ENCODE results near the gene FAM83F.

FAM83F gene

DNA sequence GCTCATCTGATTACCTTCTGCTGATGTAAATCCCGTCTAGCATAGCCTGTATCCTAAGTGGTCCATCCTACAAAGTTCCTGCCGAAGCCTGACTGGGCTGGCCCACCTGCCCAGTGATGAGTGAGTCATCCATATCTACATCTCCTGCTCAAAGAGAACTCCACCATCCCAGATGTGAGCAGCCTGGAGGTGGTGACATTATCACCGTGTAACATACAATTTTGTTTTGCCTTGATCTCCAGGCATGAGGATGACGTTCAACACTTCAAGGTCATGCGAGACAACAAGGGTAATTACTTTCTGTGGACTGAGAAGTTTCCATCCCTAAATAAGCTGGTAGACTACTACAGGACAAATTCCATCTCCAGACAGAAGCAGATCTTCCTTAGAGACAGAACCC is 29.0 kb upstream of the FAM83F start:
- in situ Hi-C loops (cut with MboI; ENCODE audit: low sequenced_read_pairs) = no loop called here

GRCh38 chr22:39966470-39966869 is 28.3 kb upstream of the FAM83F start:
- in situ Hi-C loops (cut with MboI; ENCODE audit: low sequenced_read_pairs) = no loop called here

GRCh38 chr22:39967103-39967829 is 27.5 kb upstream of the FAM83F start:
- in situ Hi-C loops (cut with MboI; ENCODE audit: low sequenced_read_pairs) = no loop called here

DNA sequence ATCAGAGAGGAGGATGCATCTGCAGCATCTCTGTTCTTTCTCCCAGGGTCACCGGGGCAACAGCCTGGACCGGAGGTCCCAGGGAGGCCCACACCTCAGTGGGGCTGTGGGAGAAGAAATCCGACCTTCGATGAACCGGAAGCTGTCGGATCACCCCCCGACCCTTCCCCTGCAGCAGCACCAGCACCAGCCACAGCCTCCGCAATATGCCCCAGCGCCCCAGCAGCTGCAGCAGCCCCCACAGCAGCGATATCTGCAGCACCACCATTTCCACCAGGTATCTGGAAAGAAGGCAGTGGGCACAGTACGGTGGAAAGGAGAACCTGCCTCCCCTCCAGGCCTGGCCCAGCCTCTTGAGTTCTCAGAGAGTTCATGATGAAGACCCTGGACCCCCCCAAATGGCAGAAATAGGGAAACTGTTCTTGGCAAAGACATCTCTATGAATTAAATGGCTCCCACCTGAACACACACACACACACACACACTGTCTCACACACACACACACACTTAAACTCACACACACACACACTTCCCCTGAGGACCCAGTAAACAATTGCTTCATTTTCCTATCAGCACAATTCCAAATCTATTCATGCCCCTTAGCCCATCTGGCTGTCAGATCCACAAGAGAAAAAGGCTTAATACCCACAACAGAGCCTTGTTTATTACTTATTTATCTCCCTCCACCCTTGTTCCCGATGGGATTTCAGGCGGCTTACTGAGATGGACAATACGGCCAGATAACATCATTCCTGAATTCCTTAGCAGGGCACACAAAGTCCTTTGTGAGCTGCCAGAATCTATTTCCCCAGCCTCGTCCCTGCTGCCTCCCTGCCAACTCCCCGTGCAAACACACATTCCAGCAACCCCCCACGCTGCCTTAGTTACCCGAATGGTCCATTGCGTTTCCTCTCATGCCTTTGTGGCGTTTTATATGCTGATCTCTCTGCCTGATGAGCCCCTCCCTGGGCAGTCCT is 26.5 kb upstream of the FAM83F start:
- in situ Hi-C loops (cut with MboI; ENCODE audit: low sequenced_read_pairs) = no loop called here

GRCh38 chr22:39970742-39971141 is 24.0 kb upstream of the FAM83F start:
- in situ Hi-C loops (cut with MboI; ENCODE audit: low sequenced_read_pairs) = no loop called here

GRCh38 chr22:39972641-39973040 is 22.1 kb upstream of the FAM83F start:
- in situ Hi-C loops (cut with MboI; ENCODE audit: low sequenced_read_pairs) = no loop called here

DNA sequence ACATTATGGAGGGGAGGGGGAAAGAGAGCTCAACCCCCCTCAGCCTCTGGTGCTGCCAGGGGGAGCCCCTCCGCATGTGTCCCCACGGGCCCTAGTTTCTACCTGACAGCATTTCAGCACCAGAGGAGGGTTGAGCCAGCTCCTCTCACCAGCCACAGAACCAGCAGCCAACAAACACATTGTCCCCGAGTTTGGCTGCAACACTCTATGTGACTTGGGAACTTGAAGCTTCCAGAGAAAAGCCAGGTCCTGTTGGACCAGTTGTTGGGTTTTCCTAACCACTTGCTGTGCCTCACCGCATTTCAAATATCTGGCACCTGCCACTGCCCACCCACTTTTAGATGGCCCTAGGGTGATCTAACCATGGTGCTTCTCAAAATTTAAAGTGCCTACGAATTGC is 21.1 kb upstream of the FAM83F start:
- in situ Hi-C loops (cut with MboI; ENCODE audit: low sequenced_read_pairs) = no loop called here

DNA sequence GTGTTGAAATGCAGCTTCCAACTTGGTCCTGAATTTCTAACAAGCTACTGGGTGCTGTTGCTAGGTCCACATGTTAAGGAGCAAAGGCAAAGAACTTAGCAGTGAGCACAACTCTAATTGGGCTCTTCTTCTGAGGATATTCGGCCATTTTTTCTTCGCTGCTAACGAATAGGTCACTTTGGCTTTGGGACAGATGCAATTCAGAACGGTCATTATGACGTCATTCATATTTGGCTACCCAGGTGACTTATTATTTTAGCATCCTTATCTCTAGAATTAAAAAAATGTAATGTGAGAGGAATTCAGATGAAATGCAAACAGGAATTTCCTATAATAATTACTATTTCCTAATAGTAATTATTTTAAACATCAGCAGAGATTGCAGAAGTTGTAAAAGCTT is 20.7 kb upstream of the FAM83F start:
- in situ Hi-C loops (cut with MboI; ENCODE audit: low sequenced_read_pairs) = no loop called here

- in situ Hi-C loops (cut with MboI; ENCODE audit: low sequenced_read_pairs) = no loop called here
Measured at GRCh38 chr22:39979048-39979447, 15.7 kb upstream of the FAM83F start.

- in situ Hi-C loops (cut with MboI; ENCODE audit: low sequenced_read_pairs) = no loop called here
Measured at GRCh38 chr22:39979458-39979857, 15.3 kb upstream of the FAM83F start.

GRCh38 chr22:39980596-39980995 is 14.2 kb upstream of the FAM83F start:
- in situ Hi-C loops (cut with MboI; ENCODE audit: low sequenced_read_pairs) = no loop called here

GRCh38 chr22:39983346-39983745 is 11.4 kb upstream of the FAM83F start:
- in situ Hi-C loops (cut with MboI; ENCODE audit: low sequenced_read_pairs) = no loop called here

DNA sequence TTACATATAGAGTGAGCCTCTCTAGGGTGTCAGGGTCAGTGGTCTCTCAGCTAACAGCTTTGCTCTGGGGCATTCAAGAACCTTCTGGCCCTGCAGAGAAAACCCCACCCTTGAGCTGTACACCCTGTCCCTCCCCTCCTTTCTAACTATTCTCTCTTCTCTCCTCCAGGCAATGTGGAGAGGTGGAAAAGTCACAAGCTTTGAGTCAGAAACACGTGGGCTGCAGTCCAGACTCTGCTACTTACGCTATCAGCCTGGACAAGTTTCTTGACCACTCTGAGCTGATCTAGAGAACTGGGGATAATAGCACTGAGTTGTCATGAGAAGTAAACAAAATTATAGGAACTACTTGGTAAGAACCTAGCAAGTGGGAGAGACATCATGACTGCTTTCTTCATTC is 10.7 kb upstream of the FAM83F start:
- in situ Hi-C loops (cut with MboI; ENCODE audit: low sequenced_read_pairs) = no loop called here

GRCh38 chr22:39984746-39985145 is 10.0 kb upstream of the FAM83F start:
- in situ Hi-C loops (cut with MboI; ENCODE audit: low sequenced_read_pairs) = no loop called here

DNA sequence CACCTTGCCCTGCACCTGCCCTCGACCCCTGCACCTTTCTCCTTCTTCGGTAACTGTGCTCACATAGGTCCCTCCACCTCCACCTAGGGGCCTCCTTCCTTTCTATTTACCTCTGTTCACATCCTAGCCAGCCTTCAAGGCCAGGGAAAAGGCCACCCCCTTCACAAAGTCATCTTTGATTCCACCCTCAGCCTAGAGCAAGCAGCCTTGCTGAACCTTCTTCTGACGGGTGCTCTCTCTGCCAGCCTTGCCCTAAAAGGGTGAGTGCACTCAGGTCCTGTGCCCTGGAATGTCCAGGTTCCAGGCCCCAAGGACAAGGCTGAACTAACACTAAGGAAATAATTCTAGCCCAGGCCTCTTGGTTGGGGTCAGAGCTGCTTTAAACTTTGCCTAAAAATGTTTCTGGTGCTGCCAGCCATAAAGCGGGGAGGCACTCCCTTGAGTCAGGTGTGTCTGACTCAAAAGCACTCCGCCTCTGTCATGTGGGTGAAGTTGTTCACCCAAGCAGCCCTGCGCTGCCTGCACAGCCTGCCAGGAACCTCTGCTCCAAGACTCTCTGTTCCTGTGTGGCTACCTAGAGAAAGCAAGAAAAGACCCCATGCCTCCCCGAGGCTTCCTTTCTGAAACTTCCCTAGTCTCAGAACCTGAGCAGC is 9.2 kb upstream of the FAM83F start:
- in situ Hi-C loops (cut with MboI; ENCODE audit: low sequenced_read_pairs) = no loop called here

DNA sequence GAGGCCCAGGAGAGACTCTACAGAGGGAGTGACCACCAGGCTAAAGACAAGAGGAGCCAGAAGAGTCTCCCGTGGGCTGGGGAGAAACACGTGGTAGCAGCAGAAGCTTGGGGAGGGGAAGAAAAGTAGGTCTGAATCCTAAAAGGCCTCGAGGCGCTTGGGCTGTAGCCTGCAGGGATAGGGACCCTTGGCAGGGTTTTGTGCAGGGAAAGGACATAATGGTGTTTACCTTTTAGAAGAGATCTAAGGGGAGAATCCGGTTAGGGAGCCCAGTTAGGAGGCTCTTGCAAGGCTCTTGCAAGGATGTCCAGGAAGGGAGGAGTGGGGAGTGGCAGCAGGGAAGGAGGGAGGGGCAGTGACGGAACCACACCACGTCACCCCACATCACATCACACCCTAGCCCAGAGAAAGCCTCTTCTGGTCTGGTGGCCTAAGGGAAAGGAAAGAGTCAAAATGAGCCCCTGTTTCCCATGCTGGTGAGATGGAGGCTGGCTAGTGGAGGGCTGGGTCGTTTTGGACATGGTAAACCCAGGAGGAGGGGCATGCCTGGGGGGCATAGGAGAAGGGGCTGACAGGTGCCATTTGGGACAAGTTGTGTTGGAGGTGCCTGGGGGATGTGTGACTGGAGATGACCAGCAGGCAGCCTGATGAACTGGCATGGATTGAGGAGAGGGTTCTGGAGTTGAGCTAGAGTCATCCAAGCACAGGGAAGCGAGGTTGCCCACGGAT is 6.2 kb upstream of the FAM83F start:
- in situ Hi-C loops (cut with MboI; ENCODE audit: low sequenced_read_pairs) = no loop called here

DNA sequence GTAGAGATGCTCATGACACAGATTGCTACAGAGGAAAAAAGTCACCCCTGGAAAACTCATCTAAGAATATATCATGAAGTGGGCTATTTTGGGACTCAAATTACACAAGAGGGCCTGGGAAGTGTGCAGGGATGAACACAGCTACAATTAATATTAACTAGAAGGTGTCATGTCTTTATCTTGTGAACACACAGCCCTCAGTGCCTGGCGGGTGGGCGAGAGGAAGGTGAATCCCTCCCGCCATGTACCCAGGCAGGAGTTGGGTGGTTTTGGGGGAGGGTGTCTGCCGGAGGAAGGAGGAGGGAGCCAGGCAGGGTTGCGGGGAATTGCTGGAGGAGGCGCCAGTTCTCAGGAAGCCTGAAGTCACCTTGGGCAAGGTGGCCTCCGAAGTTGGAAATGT is 5.1 kb upstream of the FAM83F start:
- in situ Hi-C loops (cut with MboI; ENCODE audit: low sequenced_read_pairs) = no loop called here

DNA sequence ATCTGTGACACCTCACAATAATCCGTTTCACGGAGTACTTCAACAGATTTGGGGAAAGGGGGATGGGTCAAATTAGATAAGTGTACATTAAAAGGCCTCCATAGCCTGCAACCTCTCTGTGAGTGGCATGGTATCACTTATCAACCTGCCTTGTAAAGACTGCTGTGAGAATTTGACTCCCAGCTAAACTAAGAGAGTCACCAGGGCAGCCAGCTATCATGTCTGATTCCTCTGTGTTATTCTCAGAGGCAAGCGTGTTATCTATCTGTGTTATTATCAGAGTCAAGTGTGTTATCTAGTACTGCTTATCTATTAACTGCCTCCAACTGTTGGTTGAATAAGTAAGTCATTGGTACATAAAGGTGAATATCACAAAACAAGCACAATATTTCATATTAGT is 4.1 kb upstream of the FAM83F start:
- in situ Hi-C loops (cut with MboI; ENCODE audit: low sequenced_read_pairs) = no loop called here

DNA sequence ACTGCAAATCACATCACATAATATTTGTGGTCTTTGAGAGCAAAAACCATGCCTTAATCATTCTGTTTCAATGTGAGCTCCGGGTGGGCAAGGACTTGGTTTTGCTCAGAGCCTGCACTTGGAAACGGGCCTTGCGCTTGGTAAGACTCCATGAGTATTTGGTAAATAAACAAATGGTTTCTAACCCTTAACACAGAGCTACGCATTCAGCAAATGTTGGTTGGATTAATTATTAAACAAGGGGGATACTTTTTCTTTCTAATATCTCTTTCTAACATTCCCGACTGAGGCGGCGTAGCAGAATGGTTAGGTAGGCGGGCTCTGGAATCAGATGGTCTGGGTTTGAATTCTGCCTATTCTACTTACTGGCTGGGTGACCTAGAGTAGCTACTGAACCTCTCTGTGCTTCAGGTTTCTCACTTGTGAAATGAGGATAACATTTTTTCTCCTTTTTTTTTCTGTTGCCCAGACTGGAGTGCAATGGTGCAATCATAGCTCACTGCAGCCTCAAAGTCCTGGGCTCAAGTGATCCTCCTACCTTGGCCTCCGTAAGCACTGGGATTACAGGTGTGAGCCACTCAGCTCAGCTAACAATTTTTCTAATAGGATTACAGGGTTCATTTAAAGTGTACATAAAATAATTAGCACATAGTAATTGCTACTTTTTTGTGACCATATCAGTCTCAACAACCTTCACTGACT is 3.4 kb upstream of the FAM83F start:
- in situ Hi-C loops (cut with MboI; ENCODE audit: low sequenced_read_pairs) = no loop called here

DNA sequence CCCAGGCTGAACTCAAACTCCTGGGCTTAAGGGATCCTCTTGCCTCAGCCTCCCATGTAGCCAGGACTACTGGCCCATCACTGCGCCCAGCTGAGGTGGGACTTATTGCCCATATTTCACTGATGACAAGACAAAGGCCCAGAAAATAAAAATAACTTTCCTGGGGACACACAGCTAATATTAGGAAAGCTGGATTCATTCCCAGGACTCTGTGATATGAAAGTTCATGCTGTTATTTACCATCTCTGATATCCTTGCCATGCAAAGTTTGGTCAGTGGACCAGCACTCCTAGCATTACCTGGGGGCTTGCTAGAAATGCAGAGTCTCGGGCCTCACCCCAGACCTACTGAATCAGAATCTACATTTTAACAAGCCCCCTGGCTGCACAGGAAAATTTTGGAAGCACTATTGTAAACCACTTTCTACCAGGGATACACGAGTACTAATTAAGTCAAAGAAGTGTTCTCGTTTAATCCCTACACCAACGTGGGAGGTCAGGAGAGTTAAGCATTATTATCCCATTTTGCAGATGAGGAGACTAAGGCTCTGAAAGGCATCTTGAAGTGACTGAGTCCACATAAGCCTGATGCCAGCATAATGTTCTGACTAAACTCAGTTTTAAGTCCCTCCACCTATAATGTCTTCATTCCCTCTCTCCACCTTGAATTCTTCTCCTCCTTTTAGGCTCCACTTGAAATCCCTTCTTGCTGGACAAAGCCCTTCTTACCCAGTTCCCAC is 2.5 kb upstream of the FAM83F start:
- in situ Hi-C loops (cut with MboI; ENCODE audit: low sequenced_read_pairs) = no loop called here
